Hematopoietic multipotent progenitor cell (in vitro differentiated cells): ENCODE results near the gene KIF5A. TPM values are rescaled to one million over a fixed set of nuclear protein-coding genes. Genes with fewer than 3 reads are reported as not detected.
"Not testable (repeated sequence)": the region's sequence is repeated elsewhere in the genome, so short reads cannot be mapped to it uniquely, and the experiment has no call there.

Experiments used
- DNase-seq, 3 donors: peaks; one replicate each; pipeline ENCODE4 v3.0.0-alpha.2; 2011 to 2015; ENCODE audit warnings: low read depth in 2 of 3, low spot score in 2 of 3
- total RNA-seq: library from RNA; depleted of rRNA; stranded (reverse); fragments of >200 nt; gene quantifications from one replicate; pipeline ENCODE4 v1.2.3, GENCODE V29; 2012

The KIF5A gene
- total RNA-seq = 1.3 TPM

DNA sequence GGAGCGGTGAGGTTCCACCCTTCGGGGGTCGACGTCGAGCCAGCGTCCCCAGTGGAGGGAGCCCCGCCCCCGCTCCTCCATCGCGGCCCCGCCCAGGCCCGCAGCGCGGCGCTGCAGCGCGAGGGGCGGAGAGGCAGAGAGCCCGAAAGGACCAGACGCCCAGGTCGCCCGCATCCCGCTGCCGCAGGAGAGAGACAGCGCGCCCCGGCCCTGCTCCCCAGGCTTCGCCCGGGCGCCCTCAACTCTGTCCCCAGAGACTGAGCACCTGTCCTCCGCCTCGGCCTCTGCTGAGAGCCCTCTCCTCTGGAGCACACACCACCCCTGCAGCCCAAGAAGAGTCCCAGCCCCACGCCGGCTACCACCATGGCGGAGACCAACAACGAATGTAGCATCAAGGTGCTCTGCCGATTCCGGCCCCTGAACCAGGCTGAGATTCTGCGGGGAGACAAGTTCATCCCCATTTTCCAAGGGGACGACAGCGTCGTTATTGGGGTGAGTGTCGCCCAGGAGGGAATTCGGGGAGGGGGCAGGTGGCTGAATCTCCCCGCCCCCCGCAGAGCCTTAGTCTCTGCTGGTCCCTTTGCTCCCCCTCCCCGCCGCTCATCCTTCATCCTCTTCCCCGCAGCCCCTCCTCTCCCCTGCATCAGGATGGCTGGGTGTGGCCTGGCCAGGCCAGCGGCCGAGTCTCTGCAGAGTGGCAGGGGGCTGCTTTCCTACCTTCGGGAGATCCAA is at the start of gene KIF5A:
KIF5A (plus strand) TSS at position 136 of the 732 bp plus-strand sequence; CDS start at position 364, 228 bp downstream.
- DNase-seq = peak; percentile 16 to 48 (median 43)

DNA sequence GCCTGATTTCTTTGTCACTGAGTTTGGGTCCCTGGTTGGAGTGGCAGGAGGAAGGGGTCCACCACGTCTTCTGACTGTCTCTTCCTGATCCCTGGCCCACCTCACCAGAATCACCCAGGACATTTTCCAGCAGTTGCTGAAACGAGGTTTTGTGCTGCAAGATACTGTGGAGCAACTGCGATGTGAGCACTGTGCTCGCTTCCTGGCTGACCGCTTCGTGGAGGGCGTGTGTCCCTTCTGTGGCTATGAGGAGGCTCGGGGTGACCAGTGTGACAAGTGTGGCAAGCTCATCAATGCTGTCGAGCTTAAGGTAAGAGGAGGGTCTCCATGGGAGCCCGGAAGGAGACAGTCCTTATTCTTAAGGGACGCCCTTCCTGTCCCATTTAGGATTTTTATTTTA is 49.6 kb upstream of the KIF5A start:
- no peak for DNase-seq

DNA sequence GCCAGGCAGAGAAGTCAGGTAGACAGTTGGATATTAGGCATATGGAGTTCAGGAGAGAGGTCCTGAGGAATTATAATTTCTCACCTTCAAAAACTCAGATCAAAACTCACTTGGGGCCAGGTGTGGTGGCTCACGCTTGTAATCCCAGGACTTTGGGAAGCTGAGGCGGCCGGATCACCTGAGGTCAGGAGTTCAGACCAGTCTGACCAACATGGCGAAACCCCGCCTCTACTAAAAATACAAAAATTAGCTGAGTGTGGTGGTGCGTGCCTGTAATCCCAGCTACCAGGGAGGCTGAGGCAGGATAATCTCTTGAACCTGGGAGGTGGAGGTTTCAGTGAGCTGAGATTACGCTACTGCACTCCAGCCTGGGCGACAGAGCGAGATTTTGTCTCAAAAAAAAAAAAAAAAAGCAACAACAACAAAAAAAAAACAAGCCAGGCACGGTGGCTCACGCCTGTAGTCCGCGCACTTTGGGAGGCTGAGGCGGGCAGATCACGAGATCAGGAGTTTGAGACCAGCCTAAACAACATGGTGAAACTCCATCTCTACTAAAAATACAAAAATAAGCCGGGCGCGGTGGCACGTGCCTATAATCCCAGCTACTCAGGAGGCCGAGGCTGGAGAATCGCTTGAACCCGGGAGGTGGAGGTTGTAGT is 47.4 kb upstream of the KIF5A start:
- not testable (repeated sequence) for DNase-seq

DNA sequence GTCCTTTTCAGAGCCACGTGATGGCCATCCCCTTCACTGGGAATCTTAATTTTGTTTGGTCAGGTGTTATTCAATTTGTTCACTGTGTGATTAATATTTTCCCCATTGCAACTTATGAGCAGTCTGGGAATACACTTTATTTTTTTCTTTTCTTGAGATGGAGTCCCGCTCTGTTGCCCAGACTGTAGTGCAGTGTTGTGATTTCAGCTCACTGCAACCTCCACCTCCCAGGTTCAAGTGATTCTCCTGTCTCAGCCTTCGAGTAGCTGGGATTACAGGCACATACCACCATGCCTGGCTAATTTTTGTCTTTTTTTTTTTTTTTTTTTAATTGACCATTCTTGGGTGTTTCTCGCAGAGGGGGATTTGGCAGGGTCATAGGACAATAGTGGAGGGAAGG is 43.3 kb upstream of the KIF5A start:
- DNase-seq = not testable (repeated sequence)

DNA sequence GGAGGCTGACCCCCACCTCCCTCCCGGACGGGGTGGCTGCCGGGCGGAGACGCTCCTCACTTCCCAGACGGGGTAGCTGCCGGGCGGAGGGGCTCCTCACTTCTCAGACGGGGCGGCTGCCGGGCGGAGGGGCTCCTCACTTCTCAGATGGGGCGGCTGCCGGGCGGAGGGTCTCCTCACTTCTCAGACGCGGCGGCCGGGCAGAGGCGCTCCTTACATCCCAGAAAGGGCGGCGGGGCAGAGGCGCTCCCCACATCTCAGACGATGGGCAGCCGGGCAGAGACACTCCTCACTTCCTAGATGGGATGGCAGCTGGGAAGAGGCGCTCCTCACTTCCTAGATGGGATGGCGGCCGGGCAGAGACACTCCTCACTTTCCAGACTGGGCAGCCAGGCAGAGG is 42.0 kb upstream of the KIF5A start:
- DNase-seq = not testable (repeated sequence)

DNA sequence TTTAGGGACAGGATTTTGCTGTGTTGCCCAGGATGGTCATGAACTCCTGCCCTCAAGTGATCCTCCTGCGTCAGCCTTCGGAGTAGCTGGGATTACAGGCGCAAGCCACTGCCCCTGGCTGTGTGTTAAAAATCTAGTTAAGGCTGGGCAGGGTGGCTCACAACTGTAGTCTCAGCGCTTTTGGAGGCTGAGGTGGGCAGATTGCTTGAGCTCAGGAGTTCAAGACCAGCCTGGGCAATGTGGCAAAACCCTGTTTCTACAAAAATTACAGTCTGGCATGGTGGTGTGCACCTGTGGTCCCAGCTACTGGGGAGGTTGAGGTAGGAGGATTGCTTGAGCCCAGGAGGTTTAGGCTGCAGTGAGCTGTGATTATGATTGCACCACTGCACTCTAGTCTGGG is 38.7 kb upstream of the KIF5A start:
- DNase-seq = no peak

DNA sequence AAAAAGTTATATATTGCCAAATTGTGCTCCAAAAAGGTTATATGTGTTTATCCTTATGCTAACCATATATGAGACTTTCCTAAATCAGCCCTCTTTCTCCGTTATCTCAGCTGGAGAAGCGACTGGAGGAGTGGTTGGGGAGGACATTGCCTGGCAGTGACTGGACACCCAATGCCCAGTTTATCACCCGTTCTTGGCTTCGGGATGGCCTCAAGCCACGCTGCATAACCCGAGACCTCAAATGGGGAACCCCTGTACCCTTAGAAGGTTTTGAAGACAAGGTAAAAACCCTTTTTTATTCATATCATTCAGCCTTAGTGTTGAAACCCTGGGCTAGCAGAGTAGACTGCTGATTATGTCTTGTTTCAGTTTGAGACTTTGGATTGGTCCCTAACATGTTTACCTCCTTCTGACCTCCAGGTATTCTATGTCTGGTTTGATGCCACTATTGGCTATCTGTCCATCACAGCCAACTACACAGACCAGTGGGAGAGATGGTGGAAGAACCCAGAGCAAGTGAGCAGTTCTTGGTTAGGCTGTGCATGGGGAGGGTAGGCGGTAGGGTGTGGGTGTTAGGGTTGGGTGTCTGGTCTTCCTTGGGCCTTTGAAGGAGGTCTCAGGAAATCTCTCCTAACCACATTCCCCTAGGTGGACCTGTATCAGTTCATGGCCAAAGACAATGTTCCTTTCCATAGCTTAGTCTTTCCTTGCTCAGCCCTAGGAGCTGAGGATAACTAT is 38.1 kb upstream of the KIF5A start:
- no peak for DNase-seq

DNA sequence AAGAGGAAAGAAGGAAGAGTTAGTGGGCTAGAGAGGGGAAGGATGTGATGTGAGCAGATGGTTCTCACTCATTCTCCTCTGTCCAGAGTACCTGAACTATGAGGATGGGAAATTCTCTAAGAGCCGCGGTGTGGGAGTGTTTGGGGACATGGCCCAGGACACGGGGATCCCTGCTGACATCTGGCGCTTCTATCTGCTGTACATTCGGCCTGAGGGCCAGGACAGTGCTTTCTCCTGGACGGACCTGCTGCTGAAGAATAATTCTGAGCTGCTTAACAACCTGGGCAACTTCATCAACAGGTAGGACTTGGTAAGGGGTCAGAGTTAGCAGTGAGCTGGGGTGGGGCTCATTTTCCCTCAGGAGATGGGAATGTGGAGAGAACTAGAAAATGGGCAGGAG is 37.2 kb upstream of the KIF5A start:
- DNase-seq = no peak

DNA sequence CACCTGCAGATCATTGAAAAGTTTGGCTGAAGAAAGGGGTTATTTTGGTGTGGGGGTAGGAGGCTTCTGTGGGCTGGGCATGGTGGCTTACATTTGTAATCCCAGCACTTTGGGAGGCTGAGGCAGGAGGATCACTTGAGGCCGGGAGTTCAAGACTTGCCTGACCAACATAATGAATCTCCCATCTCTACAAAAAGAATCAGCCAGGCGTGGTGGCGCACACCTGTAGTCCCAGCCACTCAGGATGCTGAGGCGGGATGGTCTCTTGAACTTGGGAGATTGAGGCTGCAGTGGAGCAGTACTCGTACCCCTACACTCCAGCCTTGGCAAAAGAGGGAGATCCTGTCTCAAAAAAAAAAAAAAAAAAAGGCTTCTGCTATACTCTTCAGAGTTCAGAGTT is 36.6 kb upstream of the KIF5A start:
- DNase-seq = no peak

DNA sequence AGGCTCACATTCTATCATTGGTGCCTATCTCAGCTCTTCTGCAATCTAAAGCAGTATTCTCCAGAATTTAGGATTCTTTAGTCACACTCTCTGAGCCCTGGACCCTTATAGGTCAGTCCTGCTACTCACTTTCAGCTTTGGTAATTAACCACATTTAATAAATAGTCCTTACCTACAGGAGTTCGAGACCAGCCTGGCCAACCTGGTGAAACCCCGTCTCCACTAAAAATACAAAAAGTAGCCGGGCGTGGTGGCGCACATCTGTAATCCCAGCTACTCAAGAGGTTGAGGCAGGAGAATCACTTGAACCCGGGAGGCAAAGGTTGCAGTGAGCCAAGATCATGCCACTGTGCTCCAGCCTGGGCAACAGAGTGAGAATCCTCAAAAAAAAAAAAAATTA is 36.2 kb upstream of the KIF5A start:
- not testable (repeated sequence) for DNase-seq

DNA sequence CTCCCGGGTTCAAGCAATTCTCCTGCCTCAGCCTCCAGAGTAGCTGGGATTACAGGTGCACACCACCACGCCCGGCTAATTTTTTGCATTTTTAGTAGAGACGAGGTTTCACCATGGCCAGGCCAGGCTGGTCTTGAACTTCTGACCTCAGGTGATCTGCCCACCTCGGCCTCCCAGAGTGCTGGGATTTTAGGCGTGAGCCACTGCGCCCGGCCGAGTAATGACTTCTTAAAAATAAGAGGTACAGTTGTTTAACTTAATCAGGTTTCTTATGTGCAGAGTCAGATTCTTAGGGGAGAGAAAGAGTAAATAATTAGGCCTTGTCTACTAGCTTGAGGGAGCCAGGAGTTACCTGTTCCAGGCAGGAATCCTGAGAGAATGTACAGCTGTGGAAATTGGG is 35.6 kb upstream of the KIF5A start:
- DNase-seq = not testable (repeated sequence)

DNA sequence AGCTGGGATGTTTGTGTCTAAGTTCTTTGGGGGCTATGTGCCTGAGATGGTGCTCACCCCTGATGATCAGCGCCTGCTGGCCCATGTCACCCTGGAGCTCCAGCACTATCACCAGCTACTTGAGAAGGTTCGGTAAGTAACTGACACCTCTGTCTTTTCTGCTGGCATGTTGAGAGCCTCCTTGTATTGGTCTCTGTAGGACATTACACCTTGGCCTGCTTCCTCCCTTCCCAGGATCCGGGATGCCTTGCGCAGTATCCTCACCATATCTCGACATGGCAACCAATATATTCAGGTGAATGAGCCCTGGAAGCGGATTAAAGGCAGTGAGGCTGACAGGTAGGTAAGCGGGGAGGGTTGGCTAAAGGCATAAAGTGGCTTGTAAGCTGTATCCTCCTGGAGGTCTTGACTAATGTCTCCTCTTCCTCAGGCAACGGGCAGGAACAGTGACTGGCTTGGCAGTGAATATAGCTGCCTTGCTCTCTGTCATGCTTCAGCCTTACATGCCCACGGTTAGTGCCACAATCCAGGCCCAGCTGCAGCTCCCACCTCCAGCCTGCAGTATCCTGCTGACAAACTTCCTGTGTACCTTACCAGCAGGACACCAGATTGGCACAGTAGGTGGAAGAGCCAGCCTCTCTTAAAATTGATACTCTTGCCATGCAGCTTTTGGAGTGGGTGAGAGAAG is 35.0 kb upstream of the KIF5A start:
- no peak for DNase-seq

DNA sequence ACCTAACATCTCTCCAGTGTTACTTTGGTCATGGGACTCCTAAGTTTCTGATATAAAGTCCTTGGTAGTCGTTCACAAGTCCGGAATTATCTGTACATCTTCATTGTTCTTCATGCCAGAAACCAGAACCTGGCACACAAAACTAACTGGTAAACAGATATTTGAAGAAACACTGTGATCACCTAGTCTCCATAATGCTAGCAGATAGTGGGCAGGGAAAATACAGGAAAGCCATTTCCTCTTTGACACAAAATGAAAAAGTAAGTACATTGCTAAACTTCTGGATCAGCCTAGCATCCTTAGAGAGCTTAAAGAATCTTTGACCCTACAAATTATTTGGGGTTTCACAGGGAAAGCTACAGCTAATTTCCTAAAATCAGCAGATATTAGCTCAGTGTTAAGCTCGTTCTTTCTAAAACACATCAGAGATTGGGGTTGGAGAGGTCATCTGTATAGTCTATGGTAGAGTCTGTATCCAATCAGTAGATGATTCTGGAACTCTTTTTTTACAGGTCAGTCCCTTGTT is 34.4 kb upstream of the KIF5A start:
- DNase-seq = no peak

DNA sequence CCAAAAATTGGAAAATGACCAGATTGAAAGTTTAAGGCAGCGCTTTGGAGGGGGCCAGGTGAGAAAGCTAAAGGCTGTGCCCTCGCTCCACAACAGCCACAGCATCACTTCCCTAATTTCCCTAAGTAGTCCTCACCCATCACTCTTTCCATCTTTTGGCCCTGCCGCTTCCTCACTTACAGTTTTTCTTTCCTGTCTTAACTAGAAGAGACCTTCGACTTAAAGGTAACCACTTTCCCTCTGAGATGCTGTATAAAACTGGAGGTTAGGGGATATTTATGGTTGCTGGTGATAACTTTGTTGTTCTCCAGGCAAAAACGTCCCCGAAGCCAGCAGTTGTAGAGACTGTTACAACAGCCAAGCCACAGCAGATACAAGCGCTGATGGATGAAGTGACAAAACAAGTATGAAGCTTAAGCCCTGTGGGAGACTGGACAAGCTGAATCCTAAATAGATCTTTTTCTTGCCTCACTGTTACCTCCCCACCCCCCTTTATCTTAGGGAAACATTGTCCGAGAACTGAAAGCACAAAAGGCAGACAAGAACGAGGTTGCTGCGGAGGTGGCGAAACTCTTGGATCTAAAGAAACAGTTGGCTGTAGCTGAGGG is 33.8 kb upstream of the KIF5A start:
- no peak for DNase-seq

DNA sequence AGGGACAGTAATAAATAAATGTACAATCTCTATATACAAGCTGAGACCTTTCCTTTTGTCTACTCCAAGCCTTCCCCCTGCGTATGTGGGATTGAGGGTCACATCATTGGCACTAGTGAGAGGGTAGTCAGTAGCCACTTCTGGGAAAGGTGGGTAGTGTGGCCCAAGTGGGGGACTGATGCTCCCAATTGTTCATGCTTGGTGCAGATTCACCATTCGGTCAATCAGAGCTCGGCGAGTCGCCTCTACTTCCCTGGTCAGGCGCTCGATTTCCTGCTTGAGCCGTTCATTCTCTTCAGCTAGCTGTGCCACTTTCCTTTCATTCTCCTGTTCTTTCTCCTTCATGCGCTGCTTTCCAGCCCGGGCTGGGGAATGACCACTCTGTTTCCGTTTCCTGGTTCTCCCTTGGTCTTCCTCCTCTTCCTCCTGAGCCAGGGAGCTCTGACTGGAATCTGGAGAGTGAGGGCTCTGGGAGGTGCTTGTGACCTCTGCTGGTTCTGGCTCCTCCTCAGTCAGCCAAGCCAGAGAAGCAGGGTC is 33.2 kb upstream of the KIF5A start:
- DNase-seq = no peak

DNA sequence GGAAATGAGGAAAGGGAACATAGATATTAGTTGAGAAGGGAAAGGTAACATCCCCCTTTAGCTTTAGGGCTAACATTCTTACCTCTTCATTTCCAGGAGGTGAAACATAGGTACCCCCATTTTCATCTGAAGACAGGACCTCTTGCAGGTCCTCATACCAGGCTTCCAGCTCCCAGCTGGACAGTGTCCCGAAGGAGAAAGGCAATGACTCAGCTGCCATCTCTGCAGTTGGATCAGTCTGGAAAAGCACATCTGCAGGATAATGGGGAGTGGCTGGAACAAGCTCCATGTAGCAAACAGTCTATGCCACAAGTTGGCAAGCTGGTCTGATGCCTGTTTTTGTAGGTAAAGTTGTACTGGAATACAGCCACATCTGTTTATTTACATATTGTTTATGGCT is 32.7 kb upstream of the KIF5A start:
- DNase-seq = no peak

DNA sequence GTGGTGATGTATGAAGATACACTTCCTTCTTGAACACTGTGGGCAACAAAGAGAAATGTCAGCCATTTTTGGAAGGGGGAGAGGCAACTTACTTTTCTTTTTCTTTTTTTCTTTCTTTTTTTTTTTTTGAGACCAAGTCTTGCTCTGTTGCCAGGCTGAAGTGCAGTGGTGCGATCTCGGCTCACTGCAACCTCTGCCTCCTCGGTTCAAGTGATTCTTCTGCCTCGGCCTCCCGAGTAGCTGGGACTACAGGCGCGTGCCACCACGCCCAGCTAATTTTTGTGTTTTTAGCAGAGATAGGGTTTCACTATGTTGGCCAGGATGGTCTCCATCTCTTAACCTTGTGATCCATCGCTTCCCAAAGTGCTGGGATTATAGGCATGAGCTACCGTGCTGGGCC is 32.1 kb upstream of the KIF5A start:
- DNase-seq = not testable (repeated sequence)

DNA sequence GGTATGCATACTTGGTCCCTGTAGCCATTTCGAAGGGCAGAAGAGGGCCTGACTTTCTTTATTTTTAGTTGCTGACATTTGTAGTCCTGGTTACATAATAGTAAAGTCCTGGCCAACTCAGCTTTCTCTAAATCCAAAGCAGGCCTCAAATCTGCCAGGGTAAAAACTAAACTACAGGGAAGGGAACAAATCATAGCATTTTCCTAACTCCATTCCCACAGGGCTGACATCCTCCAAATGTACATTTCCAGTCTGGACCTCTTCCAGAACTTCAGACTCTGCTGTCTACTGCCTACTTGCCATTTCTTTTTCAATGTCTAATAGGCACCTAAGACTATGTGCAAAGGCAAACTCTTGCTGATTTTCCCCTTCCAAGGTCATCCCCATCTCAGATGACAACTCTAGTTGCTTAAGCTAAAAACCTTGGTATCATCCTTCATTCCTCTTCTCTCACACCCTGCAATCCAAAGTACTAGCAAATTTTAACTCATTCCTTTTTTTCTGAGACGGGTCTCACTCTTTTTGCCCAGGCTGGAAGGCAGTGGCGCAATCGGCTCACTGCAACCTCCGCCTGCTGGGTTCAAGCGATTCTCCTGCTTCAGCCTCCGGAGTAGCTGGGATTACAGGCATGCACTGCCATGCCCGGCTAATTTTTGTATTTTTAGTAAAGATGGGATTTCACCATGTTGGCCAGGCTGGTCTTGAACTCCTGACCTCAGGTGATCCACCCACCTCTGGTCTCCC is 31.5 kb upstream of the KIF5A start:
- no peak for DNase-seq
